ENCODE data around the gene NADK2.

GRCh38 chr5:36253575-36253974, 11.8 kb upstream of the NADK2 start:
- no peak for TF ChIP-seq CTCF (IDR thresholded peaks at IDR 0.05; ENCODE audit: low read depth, low read length, poor library complexity, severe bottlenecking)
- TF ChIP-seq EZH2phosphoT487 (IDR thresholded peaks at IDR 0.05; ENCODE audit: borderline replicate concordance, low read length) = no peak
